ENCODE measurements around the gene CTSH.

DNA sequence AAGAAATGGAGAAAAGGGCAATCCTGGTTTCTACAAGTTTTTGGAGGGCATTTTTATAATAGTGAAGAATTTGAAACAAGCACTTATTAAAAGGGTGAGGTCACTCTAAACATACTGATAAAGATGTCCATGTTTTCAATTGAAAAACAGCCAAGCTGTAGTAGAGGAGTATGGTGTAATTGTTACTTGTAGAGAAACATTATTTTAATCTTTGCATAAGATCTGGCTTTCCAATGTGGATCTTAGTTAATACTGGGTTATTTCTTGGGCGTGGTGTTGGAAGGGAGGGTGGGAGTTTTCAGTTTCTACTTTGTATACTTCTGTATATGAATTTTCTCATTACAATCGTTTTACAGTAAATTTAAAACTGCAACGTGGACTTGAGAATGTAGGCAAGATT lies 49.4 kb downstream of the CTSH start:
- TF ChIP-seq RELA (CRISPR knock-in tag; IDR thresholded peaks at IDR 0.05; ENCODE audit: borderline replicate concordance) (no peak), ZNF671 (CRISPR knock-in tag; IDR thresholded peaks at IDR 0.05) (no peak), ESRRA (CRISPR knock-in tag; IDR thresholded peaks at IDR 0.05; ENCODE audit: borderline replicate concordance) (no peak), NFE2L1 (CRISPR knock-in tag; IDR thresholded peaks at IDR 0.05) (no peak)
- TF ChIP-seq, protein P1, sequence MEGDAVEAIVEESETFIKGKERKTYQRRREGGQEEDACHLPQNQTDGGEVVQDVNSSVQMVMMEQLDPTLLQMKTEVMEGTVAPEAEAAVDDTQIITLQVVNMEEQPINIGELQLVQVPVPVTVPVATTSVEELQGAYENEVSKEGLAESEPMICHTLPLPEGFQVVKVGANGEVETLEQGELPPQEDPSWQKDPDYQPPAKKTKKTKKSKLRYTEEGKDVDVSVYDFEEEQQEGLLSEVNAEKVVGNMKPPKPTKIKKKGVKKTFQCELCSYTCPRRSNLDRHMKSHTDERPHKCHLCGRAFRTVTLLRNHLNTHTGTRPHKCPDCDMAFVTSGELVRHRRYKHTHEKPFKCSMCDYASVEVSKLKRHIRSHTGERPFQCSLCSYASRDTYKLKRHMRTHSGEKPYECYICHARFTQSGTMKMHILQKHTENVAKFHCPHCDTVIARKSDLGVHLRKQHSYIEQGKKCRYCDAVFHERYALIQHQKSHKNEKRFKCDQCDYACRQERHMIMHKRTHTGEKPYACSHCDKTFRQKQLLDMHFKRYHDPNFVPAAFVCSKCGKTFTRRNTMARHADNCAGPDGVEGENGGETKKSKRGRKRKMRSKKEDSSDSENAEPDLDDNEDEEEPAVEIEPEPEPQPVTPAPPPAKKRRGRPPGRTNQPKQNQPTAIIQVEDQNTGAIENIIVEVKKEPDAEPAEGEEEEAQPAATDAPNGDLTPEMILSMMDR (IDR thresholded peaks at IDR 0.05), result no peak
- TF ChIP-seq, protein P2, sequence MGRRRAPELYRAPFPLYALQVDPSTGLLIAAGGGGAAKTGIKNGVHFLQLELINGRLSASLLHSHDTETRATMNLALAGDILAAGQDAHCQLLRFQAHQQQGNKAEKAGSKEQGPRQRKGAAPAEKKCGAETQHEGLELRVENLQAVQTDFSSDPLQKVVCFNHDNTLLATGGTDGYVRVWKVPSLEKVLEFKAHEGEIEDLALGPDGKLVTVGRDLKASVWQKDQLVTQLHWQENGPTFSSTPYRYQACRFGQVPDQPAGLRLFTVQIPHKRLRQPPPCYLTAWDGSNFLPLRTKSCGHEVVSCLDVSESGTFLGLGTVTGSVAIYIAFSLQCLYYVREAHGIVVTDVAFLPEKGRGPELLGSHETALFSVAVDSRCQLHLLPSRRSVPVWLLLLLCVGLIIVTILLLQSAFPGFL (CRISPR knock-in tag; IDR thresholded peaks at IDR 0.05; ENCODE audit: borderline replicate concordance), result no peak
- TF ChIP-seq, protein P3, sequence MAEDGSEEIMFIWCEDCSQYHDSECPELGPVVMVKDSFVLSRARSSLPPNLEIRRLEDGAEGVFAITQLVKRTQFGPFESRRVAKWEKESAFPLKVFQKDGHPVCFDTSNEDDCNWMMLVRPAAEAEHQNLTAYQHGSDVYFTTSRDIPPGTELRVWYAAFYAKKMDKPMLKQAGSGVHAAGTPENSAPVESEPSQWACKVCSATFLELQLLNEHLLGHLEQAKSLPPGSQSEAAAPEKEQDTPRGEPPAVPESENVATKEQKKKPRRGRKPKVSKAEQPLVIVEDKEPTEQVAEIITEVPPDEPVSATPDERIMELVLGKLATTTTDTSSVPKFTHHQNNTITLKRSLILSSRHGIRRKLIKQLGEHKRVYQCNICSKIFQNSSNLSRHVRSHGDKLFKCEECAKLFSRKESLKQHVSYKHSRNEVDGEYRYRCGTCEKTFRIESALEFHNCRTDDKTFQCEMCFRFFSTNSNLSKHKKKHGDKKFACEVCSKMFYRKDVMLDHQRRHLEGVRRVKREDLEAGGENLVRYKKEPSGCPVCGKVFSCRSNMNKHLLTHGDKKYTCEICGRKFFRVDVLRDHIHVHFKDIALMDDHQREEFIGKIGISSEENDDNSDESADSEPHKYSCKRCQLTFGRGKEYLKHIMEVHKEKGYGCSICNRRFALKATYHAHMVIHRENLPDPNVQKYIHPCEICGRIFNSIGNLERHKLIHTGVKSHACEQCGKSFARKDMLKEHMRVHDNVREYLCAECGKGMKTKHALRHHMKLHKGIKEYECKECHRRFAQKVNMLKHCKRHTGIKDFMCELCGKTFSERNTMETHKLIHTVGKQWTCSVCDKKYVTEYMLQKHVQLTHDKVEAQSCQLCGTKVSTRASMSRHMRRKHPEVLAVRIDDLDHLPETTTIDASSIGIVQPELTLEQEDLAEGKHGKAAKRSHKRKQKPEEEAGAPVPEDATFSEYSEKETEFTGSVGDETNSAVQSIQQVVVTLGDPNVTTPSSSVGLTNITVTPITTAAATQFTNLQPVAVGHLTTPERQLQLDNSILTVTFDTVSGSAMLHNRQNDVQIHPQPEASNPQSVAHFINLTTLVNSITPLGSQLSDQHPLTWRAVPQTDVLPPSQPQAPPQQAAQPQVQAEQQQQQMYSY (CRISPR knock-in tag; IDR thresholded peaks at IDR 0.05), result no peak
- TF ChIP-seq, protein P4, sequence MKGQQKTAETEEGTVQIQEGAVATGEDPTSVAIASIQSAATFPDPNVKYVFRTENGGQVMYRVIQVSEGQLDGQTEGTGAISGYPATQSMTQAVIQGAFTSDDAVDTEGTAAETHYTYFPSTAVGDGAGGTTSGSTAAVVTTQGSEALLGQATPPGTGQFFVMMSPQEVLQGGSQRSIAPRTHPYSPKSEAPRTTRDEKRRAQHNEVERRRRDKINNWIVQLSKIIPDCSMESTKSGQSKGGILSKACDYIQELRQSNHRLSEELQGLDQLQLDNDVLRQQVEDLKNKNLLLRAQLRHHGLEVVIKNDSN (CRISPR knock-in tag; IDR thresholded peaks at IDR 0.05), result no peak
- TF ChIP-seq, protein P5, sequence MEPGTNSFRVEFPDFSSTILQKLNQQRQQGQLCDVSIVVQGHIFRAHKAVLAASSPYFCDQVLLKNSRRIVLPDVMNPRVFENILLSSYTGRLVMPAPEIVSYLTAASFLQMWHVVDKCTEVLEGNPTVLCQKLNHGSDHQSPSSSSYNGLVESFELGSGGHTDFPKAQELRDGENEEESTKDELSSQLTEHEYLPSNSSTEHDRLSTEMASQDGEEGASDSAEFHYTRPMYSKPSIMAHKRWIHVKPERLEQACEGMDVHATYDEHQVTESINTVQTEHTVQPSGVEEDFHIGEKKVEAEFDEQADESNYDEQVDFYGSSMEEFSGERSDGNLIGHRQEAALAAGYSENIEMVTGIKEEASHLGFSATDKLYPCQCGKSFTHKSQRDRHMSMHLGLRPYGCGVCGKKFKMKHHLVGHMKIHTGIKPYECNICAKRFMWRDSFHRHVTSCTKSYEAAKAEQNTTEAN (CRISPR knock-in tag; IDR thresholded peaks at IDR 0.05), result no peak
